ENCODE results near the gene GCGR. TPM values are rescaled to one million over a fixed set of nuclear protein-coding genes. Genes with fewer than 3 reads are reported as not detected.

Gene GCGR
- total RNA-seq, 1 donor from 2014 or later, result not detected

DNA sequence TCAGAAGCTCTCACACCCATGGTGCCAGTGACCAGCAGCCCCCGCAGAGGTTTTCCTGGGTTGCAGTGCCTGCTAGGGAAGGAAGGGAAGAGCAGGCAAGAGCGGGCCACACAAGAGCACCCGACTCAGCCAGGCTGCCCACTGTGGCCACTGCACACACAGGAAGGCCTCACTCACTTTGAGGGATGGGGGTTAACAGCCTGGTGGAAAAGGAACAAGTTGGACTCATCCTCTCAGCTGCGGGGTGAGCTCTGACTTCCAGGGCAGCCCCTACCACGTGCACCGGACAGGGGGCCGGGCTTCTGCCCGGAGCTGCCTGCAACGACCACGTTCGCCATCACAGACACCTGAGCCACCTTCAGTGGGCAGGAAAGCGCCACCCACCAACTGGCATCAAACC, 48.3 kb downstream of the GCGR start:
- H3K4me1 ChIP-seq, result no peaks in the 10 kb centered on the region
- peaks cover 95% of the 10 kb centered on the region for H3K36me3 ChIP-seq
- ATAC-seq, result no peak
- H3K27ac ChIP-seq, result no peak overlapping the region
- intact Hi-C loops (cut with DNase I), result no loop called here
- H3K9me3 ChIP-seq, result no peaks in the 10 kb centered on the region
- DNase-seq, result no peak
- TF ChIP-seq, protein P1, sequence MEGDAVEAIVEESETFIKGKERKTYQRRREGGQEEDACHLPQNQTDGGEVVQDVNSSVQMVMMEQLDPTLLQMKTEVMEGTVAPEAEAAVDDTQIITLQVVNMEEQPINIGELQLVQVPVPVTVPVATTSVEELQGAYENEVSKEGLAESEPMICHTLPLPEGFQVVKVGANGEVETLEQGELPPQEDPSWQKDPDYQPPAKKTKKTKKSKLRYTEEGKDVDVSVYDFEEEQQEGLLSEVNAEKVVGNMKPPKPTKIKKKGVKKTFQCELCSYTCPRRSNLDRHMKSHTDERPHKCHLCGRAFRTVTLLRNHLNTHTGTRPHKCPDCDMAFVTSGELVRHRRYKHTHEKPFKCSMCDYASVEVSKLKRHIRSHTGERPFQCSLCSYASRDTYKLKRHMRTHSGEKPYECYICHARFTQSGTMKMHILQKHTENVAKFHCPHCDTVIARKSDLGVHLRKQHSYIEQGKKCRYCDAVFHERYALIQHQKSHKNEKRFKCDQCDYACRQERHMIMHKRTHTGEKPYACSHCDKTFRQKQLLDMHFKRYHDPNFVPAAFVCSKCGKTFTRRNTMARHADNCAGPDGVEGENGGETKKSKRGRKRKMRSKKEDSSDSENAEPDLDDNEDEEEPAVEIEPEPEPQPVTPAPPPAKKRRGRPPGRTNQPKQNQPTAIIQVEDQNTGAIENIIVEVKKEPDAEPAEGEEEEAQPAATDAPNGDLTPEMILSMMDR (IDR thresholded peaks at IDR 0.05), result no peak
- H3K4me3 ChIP-seq, result no peak overlapping the region
- no peaks in the 10 kb centered on the region for H3K27me3 ChIP-seq (ENCODE audit: low read depth)

GRCh38 chr17:81854974-81855774, 51.2 kb downstream of the GCGR start:
- no peaks in the 10 kb centered on the region for H3K27me3 ChIP-seq (ENCODE audit: low read depth)
- peaks cover 23% of the 10 kb centered on the region for H3K4me1 ChIP-seq
- intact Hi-C loops (cut with DNase I), result no loop called here
- no peaks in the 10 kb centered on the region for H3K9me3 ChIP-seq
- no peak for ATAC-seq
- no peak for DNase-seq
- TF ChIP-seq, protein P1 (IDR thresholded peaks at IDR 0.05), result no peak
- H3K36me3 ChIP-seq, result peaks cover 84% of the 10 kb centered on the region
- no peak overlapping the region for H3K27ac ChIP-seq
- H3K4me3 ChIP-seq, result no peak overlapping the region

DNA sequence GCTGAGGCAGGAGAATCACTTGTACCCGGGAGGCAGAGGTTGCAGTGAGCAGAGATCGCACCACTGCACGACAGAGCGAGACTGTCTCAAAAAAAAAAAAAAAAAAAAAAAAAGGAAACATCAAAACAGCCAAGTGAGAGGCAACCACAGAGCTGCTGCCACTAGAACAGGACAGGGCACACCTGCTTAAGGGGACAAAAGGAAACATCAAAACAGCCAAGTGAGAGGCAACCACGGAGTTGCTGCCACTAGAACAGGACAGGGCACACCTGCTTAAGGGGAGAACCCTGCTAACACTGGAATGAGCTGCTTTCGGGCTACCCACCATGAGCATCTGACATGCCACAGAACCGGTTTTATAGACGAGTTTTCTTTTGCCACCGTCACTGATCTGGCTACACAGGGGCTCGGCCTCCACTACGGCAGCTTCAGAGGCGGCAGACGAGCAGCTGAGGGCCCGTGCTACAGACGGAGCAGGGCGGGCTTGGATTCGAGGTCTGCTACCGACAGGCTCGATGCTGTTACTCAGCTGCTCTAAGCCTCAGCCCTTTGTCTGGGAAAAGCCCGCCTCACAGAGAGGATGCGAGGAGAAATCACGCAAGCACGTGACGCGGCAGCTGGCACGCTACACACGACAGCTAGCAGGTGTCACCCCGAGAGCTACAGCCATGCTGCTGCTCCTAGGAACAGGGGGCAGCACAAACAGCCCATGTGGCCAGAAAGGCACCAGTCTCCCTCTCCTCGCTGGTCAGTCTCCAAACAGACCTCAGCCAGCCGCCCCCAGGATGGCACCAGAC, 54.4 kb downstream of the GCGR start:
- H3K27ac ChIP-seq, result no peak overlapping the region
- ATAC-seq (no peak), DNase-seq (no peak)
- H3K9me3 ChIP-seq, result no peaks in the 10 kb centered on the region
- peaks cover 42% of the 10 kb centered on the region for H3K4me1 ChIP-seq
- H3K27me3 ChIP-seq (ENCODE audit: low read depth), result no peaks in the 10 kb centered on the region
- H3K4me3 ChIP-seq, result peak overlapping the region; percentile 98
- TF ChIP-seq, protein P1 (IDR thresholded peaks at IDR 0.05), result no peak
- peaks cover 62% of the 10 kb centered on the region for H3K36me3 ChIP-seq
- intact Hi-C loops (cut with DNase I), result no loop called here

DNA sequence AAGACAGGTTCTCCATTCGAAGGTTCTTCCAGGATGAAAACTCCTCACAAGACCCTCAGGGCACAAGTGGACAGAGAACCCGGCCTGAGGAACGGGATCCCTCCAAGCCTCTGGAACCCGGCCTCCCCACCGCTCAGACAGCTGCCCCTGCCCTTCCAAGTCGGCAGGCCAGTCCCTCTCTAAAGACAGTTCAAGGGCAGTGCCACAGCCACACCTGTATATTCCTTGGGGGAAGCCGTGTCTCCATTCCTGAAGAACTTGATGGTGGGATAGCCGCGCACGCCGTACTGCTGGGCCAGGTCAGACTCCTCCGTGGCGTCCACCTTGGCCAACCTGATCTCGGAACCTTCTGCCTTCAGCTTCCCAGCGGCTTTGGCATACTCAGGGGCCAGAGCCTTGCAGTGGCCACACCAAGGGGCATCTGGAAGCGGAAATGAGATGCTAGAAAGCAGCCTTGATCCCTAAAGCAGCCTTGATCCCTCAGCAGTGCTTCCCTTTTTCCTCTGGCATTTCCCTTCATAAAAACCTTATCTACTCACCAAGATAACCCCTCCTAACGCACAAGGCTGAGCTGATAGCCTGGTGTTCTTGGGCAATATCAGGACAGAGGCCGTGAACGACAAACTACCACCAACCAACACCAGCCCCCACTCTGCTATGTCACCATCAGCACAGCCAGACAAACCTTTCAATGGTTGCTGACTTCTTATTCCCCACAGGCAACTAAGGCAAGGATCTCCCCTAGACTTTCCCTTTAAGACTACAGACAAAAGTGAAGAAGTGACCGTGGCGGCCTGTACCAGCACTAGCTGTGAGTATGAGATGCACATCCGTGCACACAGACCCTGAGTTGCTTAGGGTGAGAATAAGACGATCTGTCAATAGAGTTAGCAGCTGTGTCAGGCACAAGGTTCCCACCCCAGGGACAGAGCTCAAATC, 55.3 kb downstream of the GCGR start:
- H3K36me3 ChIP-seq, result peaks cover 60% of the 10 kb centered on the region
- peak overlapping the region; percentile 97 for H3K27ac ChIP-seq
- no peaks in the 10 kb centered on the region for H3K27me3 ChIP-seq (ENCODE audit: low read depth)
- H3K4me1 ChIP-seq, result peaks cover 51% of the 10 kb centered on the region
- H3K4me3 ChIP-seq, result peak overlapping the region; percentile 98
- DNase-seq (no peak), ATAC-seq (no peak)
- no peaks in the 10 kb centered on the region for H3K9me3 ChIP-seq
- intact Hi-C loops (cut with DNase I), result no loop called here
- TF ChIP-seq, protein P1 (IDR thresholded peaks at IDR 0.05), result no peak

All from lower lobe of right lung (tissue), 2 donors.